Measurements from ENCODE around the gene GALNS.

GALNS gene

DNA sequence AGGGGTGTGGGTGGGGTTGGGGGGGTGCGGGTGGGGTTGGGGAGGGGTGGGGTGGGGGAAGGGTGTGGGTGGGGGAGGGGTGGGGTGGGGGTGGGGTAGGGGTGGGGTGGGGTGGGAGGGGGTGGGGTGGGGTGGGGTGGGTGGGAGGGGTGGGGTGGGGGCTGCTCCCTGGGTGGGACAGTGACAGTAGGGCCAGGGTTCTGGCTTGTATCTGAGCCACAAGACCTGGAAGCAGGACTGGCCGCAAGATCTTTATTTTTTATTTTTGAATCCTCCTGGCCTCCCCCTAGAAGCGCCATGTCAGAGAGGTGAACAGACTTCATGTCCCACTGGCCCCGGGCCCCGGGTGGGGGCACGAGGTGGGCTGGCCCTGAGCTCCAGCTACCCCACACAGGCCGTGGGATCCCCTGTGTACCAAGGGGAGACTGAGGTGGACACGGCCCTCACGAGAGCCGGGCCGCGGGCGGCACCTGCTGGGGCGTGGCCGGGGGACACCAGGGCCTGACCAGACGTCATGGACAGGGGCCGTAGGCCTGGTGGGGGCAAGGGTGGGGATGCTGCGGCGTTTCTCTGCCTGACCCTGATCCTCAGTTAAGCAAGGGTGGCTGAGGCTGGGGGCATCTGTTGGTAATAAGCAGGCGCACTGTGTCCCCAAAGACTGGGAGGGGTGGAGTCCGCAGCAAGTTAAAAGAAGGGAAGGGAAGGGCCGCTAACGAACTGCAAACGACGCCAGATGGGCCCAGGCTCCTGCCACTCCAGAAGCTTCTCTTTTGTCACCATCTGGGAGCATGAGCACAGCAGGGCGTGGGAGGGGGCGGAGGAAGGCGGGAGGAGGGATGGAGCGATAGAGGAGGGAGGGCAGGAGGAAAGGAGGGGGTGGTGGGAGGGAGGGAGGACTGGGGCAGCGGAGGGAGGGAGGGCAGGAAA is 32.0 kb upstream of the GALNS start:
- DNase-seq, result no peak

DNA sequence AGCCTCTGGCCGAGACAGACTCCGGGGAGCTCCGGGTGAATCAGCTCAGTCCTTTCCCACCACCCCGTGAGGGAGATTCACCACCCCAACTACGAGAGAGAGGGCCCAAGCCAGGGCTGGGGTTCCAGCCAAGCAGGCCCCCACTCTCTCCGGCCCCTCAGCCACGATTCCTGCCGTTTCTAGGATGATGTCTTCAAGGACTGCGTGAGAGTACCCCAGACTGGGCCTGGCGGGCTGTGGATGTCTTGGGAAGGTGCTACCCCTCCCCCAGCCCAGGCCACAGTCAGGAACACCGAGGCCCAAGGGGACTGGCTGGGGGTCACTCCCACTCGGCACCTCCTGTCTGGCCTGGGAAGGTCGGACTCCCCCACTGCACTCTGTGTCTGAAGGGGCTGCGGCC is 31.3 kb upstream of the GALNS start:
- no peak for DNase-seq

DNA sequence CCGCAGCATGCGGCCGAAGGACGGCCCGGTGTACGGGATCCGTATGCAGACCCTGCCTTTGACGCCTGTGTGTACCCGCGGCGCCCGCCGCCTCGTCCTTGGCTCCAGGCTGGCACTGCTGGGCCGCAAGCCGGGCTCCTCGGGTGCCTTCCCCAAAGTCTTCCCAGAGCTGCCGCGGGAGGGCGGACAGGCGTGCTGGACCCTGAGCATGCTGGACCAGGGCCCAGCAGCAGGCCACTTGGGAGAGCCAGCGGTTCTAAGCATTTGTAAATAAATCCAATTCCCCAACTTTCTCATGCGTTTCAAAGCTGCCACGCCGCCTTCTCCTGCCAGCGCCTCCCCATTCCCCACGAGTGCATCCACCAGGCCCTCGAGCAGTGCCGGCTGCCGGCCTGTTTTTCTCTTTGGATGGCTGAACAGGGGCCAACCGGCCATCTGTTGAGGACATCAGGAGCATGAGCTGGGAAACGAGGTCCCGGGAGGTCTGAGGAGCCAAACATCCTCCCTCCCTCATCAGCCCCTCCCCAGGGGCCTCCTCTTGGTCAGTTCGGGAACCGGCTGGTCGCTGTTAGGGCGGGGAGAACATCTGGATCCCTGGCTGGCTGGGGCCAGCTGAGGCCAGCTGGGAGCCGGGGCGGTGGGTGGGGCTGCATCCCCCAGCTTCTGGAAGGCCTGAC is 30.2 kb upstream of the GALNS start:
- DNase-seq, result peak; percentile 7

DNA sequence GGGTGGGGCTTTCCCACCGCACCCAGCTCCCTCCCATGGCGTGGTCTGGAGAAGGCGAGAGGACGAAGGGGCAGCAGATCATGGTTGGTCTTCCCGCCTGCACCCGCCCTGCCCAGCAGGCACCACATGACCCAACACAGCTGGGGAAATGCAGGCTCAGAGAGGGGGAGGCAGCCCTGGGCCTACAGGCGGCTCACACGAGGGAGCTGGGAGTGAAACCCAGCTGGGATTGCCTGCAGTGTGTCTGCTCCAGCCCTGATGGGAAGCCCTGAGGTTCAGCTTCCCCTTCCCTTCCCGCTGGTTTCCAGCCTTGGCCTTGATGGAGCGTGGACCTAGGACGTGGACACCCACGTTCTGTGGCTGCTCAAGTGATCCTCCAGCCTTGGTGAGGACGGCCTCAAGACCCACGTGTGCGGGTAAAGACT is 29.7 kb upstream of the GALNS start:
- no peak for DNase-seq

DNA sequence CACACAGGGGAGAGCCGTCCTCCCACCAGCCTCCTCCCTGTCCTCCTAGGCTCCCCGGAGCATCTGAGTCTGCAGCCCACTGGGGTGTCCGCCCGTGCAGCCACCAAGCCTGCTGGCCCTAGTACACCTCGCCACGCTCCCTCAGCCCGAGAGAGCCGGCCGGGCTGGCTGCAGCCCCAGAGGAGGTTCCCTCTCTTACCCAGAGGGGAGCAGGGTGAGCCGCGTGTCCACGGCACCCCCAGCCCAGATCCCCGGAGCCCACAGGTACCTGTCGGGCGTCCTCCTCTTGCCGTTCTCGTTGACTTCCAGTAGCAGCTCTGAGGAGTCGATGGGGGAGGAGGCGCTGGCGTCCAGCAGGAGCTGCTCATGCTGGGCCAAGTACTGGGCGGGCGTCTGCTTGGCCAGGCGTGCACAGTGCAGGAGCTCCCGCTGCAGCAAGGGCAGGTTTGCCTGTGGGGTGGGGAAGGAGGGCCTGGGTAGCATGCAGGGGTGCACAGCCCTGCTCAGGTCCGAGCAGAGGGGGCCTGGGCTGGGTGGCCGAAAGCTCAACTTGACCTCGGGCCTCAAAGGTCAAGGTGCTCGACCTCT is 29.0 kb upstream of the GALNS start:
- DNase-seq, result no peak

DNA sequence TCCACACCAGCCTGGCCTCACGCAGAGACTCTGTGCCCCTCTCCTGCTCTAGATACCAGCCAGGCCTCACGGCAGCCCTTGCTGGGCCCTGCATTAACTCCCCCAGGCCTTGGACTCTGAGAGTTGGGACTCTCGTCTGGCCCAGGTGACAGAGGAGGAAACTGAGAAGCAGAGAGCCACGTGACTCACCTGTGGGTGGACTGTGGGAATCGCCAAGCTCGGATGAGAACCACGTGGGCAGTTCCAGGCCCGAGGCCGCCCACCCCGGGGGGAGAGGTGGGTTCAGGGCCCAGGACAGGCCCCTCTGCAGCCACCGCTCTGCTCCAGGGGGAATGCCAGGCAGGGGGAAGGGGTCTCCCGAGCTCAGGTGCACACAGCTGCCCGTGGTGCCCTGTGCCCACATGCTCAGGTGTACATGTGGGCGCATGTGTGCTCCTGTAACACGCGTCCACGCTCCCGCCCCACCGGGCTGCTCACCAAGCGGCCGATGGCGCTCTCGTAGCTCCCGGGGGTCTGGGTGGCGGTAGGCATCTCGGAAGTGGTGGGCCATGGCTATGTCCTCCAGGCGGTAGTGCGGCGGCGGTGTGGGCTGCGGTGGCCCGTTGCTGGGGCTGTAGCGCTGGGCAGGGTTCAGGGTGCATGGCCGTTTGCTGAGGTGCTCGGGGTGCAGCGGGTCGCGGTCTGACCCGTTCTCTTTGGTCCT is 28.0 kb upstream of the GALNS start:
- DNase-seq, result no peak

DNA sequence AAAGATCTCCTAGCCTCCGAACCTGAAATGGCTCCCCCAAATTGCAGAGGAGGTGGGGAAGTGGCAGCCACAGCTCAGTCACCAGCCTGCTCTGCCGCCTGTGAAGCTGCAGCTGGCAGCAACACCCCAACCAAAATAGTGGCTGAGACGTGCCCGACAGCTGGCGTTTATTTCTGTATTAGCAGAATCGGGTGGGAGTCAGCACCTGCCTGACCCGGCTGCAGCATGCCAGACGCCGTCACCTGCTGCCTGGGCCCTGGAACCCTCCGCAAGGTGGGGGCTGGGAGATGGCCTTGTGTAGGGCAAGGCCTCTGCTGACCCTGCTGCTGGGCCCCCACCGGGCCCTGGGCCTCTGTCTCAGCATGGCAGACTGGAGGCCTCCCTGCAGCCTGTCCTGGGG is 27.2 kb upstream of the GALNS start:
- no peak for DNase-seq

DNA sequence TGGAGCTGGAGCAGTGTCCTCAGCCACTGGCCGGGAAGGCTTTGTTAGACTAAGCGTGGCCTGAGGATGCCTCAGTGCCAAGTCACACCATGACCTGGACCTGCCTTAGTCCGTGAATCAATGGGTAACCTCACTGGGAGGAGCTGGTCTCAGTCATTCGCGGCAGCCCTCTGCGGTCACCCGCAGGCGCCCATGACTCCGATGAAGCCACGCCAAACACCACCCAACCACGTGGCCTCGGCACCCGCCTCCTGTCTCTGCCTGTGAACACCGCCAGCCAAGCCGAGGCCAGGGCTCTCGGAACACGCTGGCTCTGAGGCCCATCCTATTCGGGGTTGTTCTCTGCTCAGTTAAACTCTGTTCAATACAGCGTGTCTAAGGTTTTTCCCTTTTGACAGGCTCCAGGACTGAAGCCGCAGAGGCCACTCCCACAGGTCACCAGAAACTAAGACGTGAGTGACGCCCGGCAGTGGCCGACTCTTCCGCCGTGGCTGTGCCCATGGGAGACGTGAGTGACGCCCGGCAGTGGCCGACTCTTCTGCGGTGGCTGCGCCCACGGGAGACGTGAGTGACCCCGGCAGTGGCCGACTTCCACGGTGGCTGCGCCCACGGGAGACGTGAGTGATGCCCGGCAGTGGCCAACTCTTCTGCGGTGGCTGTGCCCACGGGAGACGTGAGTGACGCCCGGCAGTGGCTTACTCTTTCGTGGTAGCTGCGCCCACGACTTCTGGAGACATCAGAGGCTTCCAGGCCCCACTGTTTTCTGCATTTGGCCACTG is 26.6 kb upstream of the GALNS start:
- DNase-seq, result no peak

DNA sequence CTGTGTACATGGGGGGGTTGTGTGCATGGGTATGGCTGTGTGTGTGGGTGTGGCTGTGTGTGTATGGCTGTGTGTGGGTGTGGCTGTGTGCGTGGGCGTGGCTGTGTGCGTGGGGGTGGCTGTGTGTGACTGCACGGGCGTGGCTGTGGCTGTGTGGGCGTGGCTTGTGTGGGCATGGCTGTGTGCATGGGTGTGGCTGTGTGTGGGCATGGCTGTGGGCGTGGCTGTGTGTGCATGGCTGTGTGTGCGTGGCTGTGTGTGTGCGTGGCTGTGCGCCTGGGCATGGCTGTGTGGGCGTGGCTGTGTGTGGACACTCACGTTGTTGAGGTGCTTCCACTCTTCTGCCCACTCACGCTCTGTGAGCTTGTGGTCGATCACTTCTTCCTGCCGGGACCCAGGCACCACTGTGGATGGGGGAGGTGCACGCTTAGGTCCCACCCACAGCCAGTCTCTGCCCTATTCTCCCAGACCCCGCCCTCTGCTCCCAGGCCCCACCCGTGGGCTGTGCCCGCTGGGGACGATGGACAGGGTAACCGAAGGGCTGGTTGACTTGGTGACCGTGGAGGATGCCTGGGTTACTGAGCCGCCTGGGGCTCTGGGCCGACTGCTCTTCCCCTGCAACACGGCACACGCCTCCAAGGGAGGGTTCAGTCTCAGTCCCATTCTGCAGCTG is 25.7 kb upstream of the GALNS start:
- DNase-seq, result no peak

DNA sequence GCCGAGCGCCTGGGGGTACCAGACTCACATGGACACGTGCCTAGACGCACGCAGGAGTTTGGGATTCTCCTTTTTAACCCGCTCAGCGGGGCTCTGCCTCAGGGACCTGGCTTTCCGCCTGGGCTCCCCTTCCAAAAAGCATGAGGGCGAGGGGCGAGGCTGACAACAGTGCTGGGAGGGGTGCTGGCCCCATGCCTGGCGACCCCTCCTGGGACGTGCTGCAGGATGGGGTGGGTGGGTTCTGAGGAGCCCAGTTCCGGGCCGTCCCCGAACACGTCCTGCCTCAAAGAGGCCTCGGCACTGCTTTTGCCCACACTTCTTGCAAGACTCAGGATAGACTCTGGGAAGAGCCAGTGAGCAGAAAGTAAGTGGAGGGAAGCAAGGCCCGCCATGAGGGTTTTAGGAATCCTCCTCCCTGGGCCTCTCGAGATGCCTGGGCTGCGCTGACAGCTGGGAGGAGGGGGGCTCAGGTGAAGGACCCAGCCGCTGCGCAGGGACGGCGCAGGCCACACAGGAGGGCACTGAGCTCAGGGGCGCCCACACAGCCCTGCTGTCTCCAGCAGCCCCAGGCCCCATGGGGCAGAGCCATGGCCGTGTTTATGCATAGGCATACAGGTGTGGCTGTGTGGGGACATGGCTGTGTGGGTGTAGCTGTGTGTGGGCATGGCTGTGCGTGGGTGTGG is 25.1 kb upstream of the GALNS start:
- no peak for DNase-seq

DNA sequence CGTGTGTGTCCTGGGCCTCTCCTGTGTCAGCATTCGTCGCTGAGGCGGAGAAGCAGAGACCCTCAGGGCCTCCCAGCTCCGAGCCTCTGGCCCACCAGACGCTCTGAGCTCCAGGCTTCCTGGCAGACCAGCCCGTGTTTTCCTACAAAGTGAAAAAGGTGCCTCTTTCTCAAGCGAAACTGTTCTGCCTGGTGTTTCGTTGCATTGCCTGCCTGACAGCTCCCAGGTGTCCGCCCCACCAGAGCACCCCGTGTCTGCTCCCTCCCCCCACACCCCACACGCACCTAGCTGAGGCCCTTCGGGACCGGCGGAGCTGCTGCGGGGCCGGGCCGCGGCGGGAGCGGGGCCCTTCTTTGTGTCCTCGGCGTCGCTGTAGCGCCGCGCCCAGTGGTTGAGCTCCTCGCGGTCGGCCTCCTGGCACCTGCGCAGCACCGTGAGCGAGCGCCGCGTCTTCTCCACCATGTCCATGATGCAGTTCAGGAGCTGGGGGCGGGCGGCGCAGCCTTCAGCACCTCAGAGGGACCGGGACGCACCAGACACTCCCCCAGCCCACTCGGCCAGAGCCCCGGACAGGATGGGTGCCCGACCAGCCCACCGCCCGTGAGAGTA is 24.4 kb upstream of the GALNS start:
- no peak for DNase-seq

DNA sequence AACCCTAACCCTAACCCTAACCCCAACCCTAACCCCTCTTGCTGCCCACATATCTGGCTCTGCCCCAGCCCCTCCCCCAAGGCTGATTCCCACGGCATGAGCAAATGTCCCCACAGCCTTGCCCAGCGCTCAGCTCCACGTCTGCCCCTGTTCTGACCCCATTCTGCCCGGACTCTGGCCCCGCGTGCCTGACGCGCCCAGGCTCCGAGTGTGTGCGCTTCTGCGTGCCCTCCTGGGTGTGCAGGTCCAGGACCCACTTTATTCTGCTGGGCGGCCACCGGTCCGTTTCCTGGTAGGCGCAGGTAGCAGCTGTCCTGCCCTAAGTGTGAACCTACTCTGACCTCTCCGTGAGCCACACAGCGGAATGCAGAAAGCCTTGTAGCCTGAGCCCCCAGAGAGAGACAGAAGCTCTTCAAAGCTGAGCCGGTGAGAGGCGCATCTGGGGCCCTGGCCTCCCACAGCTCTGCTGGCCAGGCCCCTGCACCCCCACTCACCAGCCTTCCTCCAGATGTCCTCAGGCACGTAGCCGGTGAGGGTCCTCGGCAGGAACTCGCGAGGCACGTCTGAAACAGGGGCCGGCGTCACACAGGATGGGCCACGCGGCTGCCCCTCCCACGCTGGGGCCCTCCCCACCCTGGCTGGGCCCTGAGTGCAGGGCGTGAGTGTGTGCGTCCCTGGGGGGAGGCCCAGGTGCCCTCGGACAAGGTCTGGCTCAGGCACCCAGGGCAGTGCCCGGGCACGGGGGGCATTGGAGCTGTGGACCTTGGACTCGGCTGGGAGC is 23.7 kb upstream of the GALNS start:
- DNase-seq, result no peak

DNA sequence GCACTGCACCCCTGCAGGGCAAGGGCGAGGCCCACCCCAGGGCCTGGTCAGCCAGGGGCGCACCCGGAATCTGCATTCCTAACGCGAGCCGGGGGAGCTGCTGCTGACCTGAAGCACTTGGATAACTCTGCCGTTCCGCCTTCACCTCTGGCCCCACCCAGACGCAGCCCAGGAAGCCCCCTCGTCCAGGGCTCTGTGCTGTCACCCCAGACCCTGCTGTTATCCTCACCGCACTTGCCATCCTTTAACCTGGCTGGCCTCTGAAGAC is 23.0 kb upstream of the GALNS start:
- no peak for DNase-seq

DNA sequence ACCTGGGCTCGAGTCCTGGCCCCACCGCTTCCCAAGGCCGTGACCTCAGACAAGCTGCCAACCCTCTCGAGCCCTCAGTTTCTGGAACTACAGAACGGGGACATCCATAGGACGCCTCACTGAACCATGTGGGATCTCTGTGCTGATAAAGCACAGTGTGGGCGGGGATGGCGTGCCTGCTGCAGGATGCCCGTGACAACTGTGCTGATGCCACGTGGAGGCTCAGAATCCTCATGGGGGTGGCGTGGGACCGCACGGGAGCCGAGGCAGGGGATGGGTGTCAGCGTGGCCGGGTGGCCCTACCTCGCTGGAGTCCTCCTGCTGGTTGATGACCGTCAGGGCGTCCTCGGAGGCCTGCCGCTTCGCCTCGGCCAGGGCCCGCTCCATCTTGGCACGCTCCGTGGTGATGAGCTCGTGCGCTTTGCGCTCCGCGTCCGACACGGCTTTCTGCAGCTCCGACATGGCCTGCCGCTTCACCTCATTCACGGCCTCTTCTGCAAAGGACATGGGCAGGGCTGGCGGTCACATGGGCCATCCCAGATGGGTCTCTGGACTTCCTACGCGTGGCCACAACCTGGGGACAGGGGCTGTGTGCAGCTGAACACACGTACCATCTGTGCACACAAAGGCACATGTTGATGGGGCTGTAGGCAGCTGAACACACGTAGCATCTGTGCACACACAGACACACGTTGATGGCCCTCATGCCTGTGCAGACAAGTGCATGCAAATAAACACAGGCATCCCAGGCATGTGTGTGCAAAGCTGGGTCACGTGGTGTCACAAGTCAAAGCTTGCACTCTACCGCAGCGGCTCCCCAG is 22.4 kb upstream of the GALNS start:
- DNase-seq, result no peak

DNA sequence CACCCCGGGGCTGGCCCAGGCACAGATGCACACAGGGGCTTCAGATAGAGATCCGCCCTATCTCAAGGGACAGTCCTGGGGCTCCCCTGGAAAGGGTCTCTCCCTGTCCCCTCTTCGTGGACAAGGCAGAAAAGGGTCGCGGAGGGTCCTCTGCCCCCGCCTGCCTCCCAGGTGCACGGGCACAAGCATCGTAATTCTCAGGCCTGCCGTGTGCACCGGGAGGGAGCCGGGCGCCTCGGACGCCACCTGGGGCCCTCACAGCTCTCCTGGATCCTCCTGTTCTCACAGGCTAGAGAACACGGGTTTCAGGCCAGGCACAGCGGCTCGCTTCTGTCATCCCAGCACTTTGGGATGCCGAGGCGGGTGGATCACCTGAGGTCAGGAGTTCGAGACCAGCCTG is 21.6 kb upstream of the GALNS start:
- DNase-seq, result no peak

DNA sequence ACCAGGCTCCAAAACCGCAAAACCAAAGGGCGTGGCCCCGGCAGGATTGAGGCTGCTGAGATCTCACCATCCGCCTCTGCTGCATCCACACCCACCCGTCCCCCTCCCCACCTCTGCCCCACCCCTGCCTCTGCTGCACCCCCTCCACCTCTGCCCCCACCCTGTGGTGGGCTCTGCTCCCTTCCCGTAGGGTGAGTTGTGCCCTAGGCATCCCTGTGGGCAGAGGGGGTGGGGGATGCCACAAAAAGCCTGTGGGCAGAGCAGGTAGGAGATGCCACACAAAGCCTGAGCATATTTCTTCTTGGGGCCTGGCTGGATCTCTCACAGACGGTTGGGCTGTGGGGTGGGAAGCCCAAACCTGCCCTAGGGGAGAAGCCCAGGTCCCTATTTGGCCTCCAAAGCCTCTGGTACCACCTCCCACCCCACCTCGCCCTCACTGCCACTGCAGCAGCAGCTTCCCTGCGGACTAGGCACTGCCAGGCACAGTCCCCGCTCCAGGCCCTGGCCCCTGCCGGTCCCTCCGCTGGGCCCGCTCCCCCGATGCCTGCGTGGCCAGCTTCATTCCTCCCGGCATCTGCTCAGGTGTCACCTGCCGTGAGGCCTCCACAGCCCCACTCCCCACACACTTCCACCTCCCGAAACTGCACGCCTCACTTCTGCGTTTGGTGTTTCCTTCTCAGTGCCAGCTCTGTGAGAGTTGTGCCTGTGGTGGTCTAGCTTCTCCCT is 21.0 kb upstream of the GALNS start:
- DNase-seq, result no peak

DNA sequence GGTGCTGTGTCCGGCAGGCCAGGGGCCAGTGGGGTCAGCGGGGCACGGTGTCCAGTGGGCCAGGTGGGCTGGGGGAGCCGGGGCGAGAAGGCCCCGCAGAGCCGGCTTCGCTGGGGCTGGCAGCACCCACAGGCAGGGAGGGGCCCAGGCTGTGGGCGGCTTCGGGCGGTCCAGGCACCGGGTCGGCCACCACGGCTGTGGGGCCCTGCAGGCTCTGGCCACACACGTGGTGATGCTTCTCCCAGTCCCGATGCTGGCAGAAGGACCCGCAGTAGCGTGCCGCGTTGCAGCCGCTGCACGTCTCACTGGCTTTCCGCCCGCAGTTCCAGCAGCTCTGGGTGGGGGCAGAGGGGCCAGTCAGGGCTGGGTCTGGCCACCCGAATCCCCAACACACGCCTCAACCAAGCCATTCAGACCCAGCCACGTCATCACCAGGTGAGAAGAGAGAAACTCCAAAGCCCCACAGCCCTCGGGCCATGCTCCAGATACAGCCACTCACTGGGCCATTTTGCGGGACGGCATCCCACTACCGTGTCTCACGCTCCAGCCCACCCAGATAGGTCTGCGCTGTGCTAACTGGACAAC is 20.3 kb upstream of the GALNS start:
- DNase-seq, result no peak

DNA sequence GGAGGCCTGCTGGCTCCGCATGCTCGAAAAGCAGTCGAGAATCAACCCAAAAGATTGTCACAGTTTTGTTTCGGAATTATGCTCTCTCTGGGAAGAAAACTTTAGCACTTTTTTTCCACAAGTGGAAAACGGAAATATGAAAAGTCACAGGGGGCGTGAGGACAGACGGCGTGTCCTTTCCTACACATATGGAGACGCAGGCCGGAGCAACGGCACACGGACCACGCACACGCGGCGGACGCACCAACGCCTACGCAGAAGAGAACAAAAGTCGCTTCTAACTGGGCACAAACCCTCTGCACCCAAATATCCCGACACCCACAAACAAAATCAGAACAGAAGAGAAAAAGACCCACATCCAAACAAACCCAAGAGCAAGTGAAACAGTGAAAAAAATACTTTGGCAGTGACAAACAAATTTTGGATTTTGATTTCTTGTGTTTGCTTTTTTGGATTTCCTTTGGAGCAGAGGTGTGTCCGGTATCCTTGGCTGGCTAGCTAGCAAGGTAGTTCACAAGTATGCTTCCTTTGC is 19.0 kb upstream of the GALNS start:
- no peak for DNase-seq
